GM13977 (cell line): ENCODE measurements around the gene TYMP.

Experiments
- DNase-seq: peaks from one replicate; pipeline ENCODE4 v3.0.0; 2012; ENCODE audit warnings: low spot score
- CTCF ChIP-seq: IDR thresholded peaks from 2 replicates; pipeline ENCODE4 v1.5.1; 2012; ENCODE audit warnings: mild to moderate bottlenecking, control low read depth; ENCODE audit not compliant: insufficient read depth; ENCODE audit errors: extremely low read depth, missing control alignments
- in situ Hi-C: fragments of 300-500 bp; cut with MboI; formaldehyde crosslinking; loops from one replicate; pipeline ENCODE4 v1.12.0; 2022; ENCODE audit warnings: low sequenced_read_pairs, low pct_unique_long_range_greater_than_20kb, mixed read lengths, inconsistent platforms; ENCODE audit not compliant: unreplicated experiment

Gene TYMP

DNA sequence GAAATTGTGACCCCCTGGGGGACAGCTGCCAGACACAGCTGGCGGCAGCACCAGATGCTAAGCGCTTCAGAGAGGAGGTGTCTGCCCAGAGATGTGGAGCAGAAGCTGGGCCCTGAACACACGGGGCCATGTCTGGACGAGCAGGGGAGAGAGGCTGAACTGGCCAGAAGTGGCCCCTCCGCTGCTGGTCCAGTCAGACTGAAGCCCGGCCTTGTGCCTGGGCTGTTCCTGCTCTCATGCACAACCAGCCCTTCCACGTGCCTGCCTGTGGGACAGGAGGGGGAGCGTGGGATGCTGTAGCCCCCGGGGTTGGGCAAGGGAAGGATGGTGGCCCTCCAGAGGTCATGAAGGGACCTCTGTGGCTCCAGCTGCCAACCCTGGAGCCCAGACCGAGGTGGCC, 46.7 kb downstream of the TYMP start:
- no peak for TF ChIP-seq CTCF
- in situ Hi-C loops = no loop called here
- no peak for DNase-seq

GRCh38 chr22:50482107-50483074, 47.4 kb downstream of the TYMP start:
- in situ Hi-C loops = no loop called here
- no peak for DNase-seq
- no peak for TF ChIP-seq CTCF

DNA sequence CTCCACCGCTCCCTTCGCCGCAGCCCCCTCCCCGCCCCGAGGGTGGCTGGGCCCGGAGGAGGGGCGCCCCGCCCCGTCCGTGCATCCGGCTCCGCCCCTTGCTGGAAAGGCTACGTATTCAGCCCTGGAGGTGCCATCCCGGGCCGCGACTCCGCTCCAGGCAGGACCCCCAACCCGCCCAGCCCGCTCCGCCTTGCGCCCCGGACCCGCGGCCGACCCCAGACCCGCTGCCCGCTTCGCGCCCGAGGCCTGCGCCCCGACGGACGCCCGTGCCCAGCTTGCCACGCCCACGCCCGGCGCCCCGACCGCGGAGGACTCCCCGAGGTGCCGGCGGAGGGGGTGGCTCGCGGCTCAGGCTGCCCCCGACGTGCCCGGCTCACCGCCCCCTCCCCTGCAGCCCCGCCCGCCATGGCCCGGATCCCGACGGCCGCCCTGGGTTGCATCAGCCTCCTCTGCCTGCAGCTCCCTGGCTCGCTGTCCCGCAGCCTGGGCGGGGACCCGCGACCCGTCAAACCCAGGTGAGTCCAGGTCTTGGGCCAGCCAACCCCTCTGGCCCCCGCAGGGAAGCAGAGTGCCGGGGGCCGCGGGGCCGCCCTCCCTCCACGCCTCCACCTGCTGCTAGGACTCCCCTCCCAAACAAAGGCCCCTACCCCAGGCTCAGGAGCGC, 48.2 kb downstream of the TYMP start, which contains the start of gene ADM2:
Gene ADM2, plus strand, starts transcription at position 104 of the 667 bp plus-strand sequence. Its CDS starts 305 bp downstream, at position 409.
- DNase-seq = peak; percentile 82
- in situ Hi-C loops = no loop called here
- no peak for TF ChIP-seq CTCF

GRCh38 chr22:50481045-50481439, 48.8 kb downstream of the TYMP start:
- no peak for DNase-seq
- no peak for TF ChIP-seq CTCF
- in situ Hi-C loops = no loop called here

DNA sequence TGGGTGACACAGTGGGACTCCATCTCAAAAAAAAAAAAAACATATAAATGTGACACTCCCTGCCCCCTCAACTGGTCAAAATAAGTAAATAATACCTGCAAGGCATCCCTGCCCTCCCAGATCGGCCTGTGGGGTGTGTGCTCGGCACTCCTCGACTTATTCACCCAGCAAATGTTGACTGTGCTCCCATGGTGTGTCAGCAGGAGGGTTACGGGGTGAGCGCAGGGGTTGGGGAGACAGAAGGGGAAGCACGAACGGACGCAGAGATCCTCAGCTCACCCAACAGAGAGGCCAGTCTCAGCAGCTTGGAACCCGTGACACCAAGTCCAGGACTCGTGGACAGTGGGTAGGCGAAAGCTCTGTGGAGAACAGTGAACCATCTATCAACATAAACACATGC, 50.1 kb downstream of the TYMP start:
- no peak for TF ChIP-seq CTCF
- no peak for DNase-seq
- in situ Hi-C loops = no loop called here

GRCh38 chr22:50477923-50478322, 51.9 kb downstream of the TYMP start:
- no peak for TF ChIP-seq CTCF
- in situ Hi-C loops = no loop called here
- no peak for DNase-seq
